GM12878 (cell line): ENCODE measurements around the gene LHFPL4. TPM values are rescaled to one million over a fixed set of nuclear protein-coding genes. Genes with fewer than 3 reads are reported as not detected.

Experiments
- ATAC-seq: fragments of 200-7000 bp; cut with Tn5 transposase; 3 replicates; pipeline ENCODE4 v1.9.1; 2020; ENCODE audit warnings: mild to moderate bottlenecking, moderate library complexity
- BruUV-seq: library from RNA; stranded (reverse); fragments of 400-500 nt; replicated peaks from 2 replicates; lab custom pipeline; 2021; lab: Mats Ljungman, UMichigan
- CTCF ChIA-PET: fragments of 300-600 bp; sonication (Branson Sonifier 250); formaldehyde crosslinking; extraction: SDS; loops from one replicate; lab custom pipeline; 2021; ENCODE audit warnings: inconsistent platforms; lab: Yijun Ruan, JAX
- POLR2A ChIA-PET: fragments of 350-600 bp; formaldehyde crosslinking; extraction: SDS; loops from one replicate; lab custom pipeline; 2021; ENCODE audit warnings: inconsistent platforms; lab: Charles Lee
- RAD21 ChIA-PET: fragments of 300-600 bp; sonication (Branson Sonifier 250); formaldehyde crosslinking; loops from one replicate; lab custom pipeline; 2023; ENCODE audit warnings: antibody characterized with exemption; ENCODE audit not compliant: unreplicated experiment; lab: Charles Lee
- SMC1A ChIA-PET: fragments of 300-600 bp; sonication (Branson Sonifier 250); formaldehyde crosslinking; loops from one replicate; lab custom pipeline; 2023; ENCODE audit not compliant: unreplicated experiment, uncharacterized antibody; lab: Charles Lee
- DNase-seq: peaks from one replicate; pipeline ENCODE4 v3.0.0-alpha.2; 2011; ENCODE audit warnings: low read depth, low spot score
- FAIRE-seq: peaks from 3 replicates; lab custom pipeline; 2011; peaks lifted over from hg19 to GRCh38; lab: Jason Lieb, UNC
- H2AFZ ChIP-seq: 2 replicates; pipeline ENCODE4 v1.6.0; 2011; ENCODE audit warnings: low read depth, low read length, control low read depth; ENCODE audit not compliant: control insufficient read depth
- H3K27ac ChIP-seq: 2 replicates; pipeline ENCODE4 v1.5.1; 2011; ENCODE audit warnings: control low read depth; ENCODE audit not compliant: control insufficient read depth, insufficient read depth
- H3K27me3 ChIP-seq, 2 experiments: replicated peaks in 1 of 2; 2 replicates each; pipeline versions ENCODE4 v1.6.0 to v1.6.1; 2011; ENCODE audit warnings: low read length in 1 of 2; ENCODE audit not compliant: control insufficient read depth in 2 of 2, insufficient read depth in 2 of 2
- H3K36me3 ChIP-seq, 2 experiments: 2 replicates each; pipeline ENCODE4 v1.5.1; 2011; ENCODE audit warnings: low read length in 1 of 2; ENCODE audit not compliant: control insufficient read depth in 2 of 2, insufficient read depth in 2 of 2
- H3K4me1 ChIP-seq: 2 replicates; pipeline ENCODE4 v1.6.1; 2011; ENCODE audit warnings: mild to moderate bottlenecking, low read length, moderate library complexity, mixed read lengths; ENCODE audit not compliant: control insufficient read depth, insufficient read depth
- H3K4me2 ChIP-seq: 2 replicates; pipeline ENCODE4 v1.6.0; 2011; ENCODE audit warnings: control low read depth; ENCODE audit not compliant: control insufficient read depth, insufficient read depth
- H3K4me3 ChIP-seq: fragments of 200-600 bp; sonication (generic); 2 replicates; pipeline ENCODE4 v1.5.1; 2016
- H3K79me2 ChIP-seq: 2 replicates; pipeline ENCODE4 v1.6.0; 2011; ENCODE audit warnings: low read length; ENCODE audit not compliant: control insufficient read depth, insufficient read depth
- H3K9ac ChIP-seq: 2 replicates; pipeline ENCODE4 v1.8.0; 2011; ENCODE audit warnings: low read length, control low read depth, mixed read lengths; ENCODE audit not compliant: control insufficient read depth, insufficient read depth
- H3K9me3 ChIP-seq: replicated peaks from 3 replicates; pipeline ENCODE4 v1.5.1; 2011; ENCODE audit warnings: mild to moderate bottlenecking, low read length; ENCODE audit not compliant: control insufficient read depth, insufficient read depth
- H4K20me1 ChIP-seq: 2 replicates; pipeline ENCODE4 v1.6.0; 2011; ENCODE audit not compliant: control insufficient read depth, insufficient read depth
- CTCF ChIP-seq, 3 experiments: IDR thresholded peaks in 2 of 3; conservative IDR thresholded peaks in 1 of 3; 2 replicates each; pipeline ENCODE4 v1.5.1; 2011; ENCODE audit warnings: low read depth in 3 of 3, low read length in 3 of 3, mild to moderate bottlenecking in 3 of 3, control low read depth in 2 of 3, moderate library complexity in 2 of 3, inconsistent platforms in 1 of 3, mixed read lengths in 1 of 3; ENCODE audit not compliant: control insufficient read depth in 2 of 3, insufficient read depth in 1 of 3; ENCODE audit errors: extremely low read depth in 1 of 3
- KLF5 ChIP-seq: fragments of 450-650 bp; IDR thresholded peaks from 2 replicates; pipeline ENCODE4 v1.6.1; 2014; ENCODE audit warnings: mild to moderate bottlenecking; ENCODE audit not compliant: partially characterized antibody
- MYB ChIP-seq: fragments of 150-350 bp; IDR thresholded peaks from 2 replicates; pipeline ENCODE4 v1.6.1; 2014; ENCODE audit warnings: mild to moderate bottlenecking, low read depth, low read length, borderline replicate concordance
- PKNOX1 ChIP-seq: fragments of 450-650 bp; IDR thresholded peaks from 2 replicates; pipeline ENCODE4 v1.6.1; 2016; ENCODE audit warnings: mild to moderate bottlenecking
- POU2F2 ChIP-seq: IDR thresholded peaks from 3 replicates; pipeline ENCODE4 v1.6.1; 2011; ENCODE audit warnings: low read depth, mild to moderate bottlenecking, low read length, borderline replicate concordance
- RAD21 ChIP-seq: IDR thresholded peaks from 2 replicates; pipeline ENCODE4 v1.6.1; 2011; ENCODE audit warnings: mild to moderate bottlenecking, low read depth, low read length, moderate library complexity; ENCODE audit not compliant: insufficient read depth
- SMC3 ChIP-seq: IDR thresholded peaks from 2 replicates; pipeline ENCODE4 v1.6.1; 2011; ENCODE audit warnings: low read length, improper control_type of control experiment, borderline replicate concordance
- YBX1 ChIP-seq: fragments of 450-650 bp; IDR thresholded peaks from 2 replicates; pipeline ENCODE4 v1.6.1; 2016; ENCODE audit warnings: antibody characterized with exemption
- whole genome bisulfite sequencing: methylation state at CpG from one replicate; pipeline ENCODE4 v1.1.6; 2016; ENCODE audit warnings: low lambda C conversion rate; ENCODE audit not compliant: insufficient replicate concordance, insufficient coverage; ENCODE audit errors: missing lambda C conversion rate; 5-methylcytosine and 5-hydroxymethylcytosine counted together
- in situ Hi-C: fragments of 300-500 bp; cut with MboI; formaldehyde crosslinking; loops from 9 replicates; pipeline ENCODE4 v1.14.3; 2018; ENCODE audit warnings: mixed read lengths
- intact Hi-C: fragments of 100-400 bp; cut with micrococcal nuclease; formaldehyde crosslinking; loops from one replicate; pipeline ENCODE4 v1.14.2; 2022; ENCODE audit not compliant: unreplicated experiment
- polyA plus RNA-seq, 11 experiments: library from polyadenylated mRNA; depleted of rRNA in 4 of 11; unstranded in 6 of 11; stranded (reverse) in 5 of 11; fragments of >200 nt; fragmentation: Nextera tagmentation in 4 of 11; fragmentation: Illumina TruSeq in 1 of 11; extraction: Ambion mirVana in 4 of 11; extraction: Trizol in 1 of 11; gene quantifications; 1 replicate in 1 of 11; 2 replicates in 10 of 11; pipeline versions ENCODE4 v1.2.1 to v1.2.3, GENCODE V29; 2011 to 2016; ENCODE audit warnings: inconsistent platforms in 2 of 11, missing spikeins in 2 of 11, low read depth in 1 of 11
- total RNA-seq, 4 experiments: library from RNA; depleted of rRNA in 3 of 4; stranded (reverse); fragments of >200 nt in 3 of 4; fragmentation: Illumina TruSeq in 1 of 4; extraction: Trizol in 1 of 4; gene quantifications; 2 replicates each; pipeline versions ENCODE4 v1.2.1 to v1.2.3, GENCODE V29; 2013 to 2021

LHFPL4 gene
- total and polyA plus RNA-seq, 10 of the 15 experiments (the other 5 are each of a cell fraction or from before 2014, with no cell fraction given), result 0.05 to 0.15 TPM; not detected in 8

- Histone ChIP-seq H3K27ac (no peak overlapping the region), H3K9me3 (no peaks in the 10 kb centered on the region), H3K79me2 (no peaks in the 10 kb centered on the region), H3K4me3 (no peak overlapping the region), H3K4me2 (no peak overlapping the region), H4K20me1 (no peaks in the 10 kb centered on the region), H3K36me3 (no peaks in the 10 kb centered on the region), H3K27me3 (peaks cover 0 to 1% of the 10 kb centered on the region in 2 experiments; a peak in 3 of 4 replicates), H2AFZ (no peak overlapping the region), H3K9ac (no peak overlapping the region), H3K4me1 (peaks cover 2% of the 10 kb centered on the region; the same call in 1 of the 2 replicates)
- in situ Hi-C loops, result no loop called here
- FAIRE-seq, result no peak
- intact Hi-C loops, result loop anchor here (10.0 kb wide), 1 partner anchor 533 kb away; no protein-coding TSS in a partner anchor
- no peak for TF ChIP-seq YBX1
- TF ChIP-seq KLF5, result no peak
- no peak for TF ChIP-seq MYB
- ATAC-seq, result no peak
- SMC1A ChIA-PET, result interaction anchor here (1.2 kb wide), 1 partner anchor 223 kb away, joined by 3 read pairs; no protein-coding TSS in a partner anchor
- WGBS, result 23% methylated on average over 10 of the region's 14 CpGs
- RAD21 ChIA-PET, result no interaction called here
- DNase-seq, result no peak
- CTCF ChIA-PET, result no interaction called here
- no TSS peak for BruUV-seq
- POLR2A ChIA-PET, result no interaction called here
Measured at GRCh38 chr3:9507586-9508578, 45.7 kb downstream of the LHFPL4 start.

- 2% methylated on average over 4 of the region's 4 CpGs for WGBS
- peak; percentile 76 for ATAC-seq
- ChIA-PET SMC1A (interaction anchor here (0.7 to 3.3 kb wide), 16 partner anchors 11 to 355 kb away, joined by 3 to 13 read pairs (median 4); no protein-coding TSS in a partner anchor), CTCF (interaction anchor here (0.6 to 5.2 kb wide), 44 partner anchors 9 to 1236 kb away, joined by 3 to 45 read pairs (median 4); partner anchors contain the start of genes BRPF1, CRELD1, MTMR14 and SEC13), POLR2A (interaction anchor here (0.5 kb wide), 2 partner anchors 57 to 280 kb away, joined by 4 read pairs; no protein-coding TSS in a partner anchor), RAD21 (interaction anchor here (0.6 to 2.3 kb wide), 16 partner anchors 15 to 834 kb away, joined by 3 to 9 read pairs (median 4); partner anchors contain the start of genes BRPF1 and MTMR14)
- FAIRE-seq, result peak; percentile 74
- Histone ChIP-seq H3K27ac (no peak overlapping the region), H3K4me1 (peaks cover 2% of the 10 kb centered on the region; the same call in 1 of the 2 replicates), H3K4me3 (no peak overlapping the region), H3K9ac (no peak overlapping the region), H3K9me3 (no peaks in the 10 kb centered on the region), H3K4me2 (no peak overlapping the region), H3K79me2 (no peaks in the 10 kb centered on the region), H3K36me3 (no peaks in the 10 kb centered on the region), H2AFZ (no peak overlapping the region), H3K27me3 (peaks cover 1 to 8% of the 10 kb centered on the region in 2 experiments), H4K20me1 (no peaks in the 10 kb centered on the region)
- intact Hi-C loops, result loop anchor here (1.0 to 10.0 kb wide), 3 partner anchors 149 to 528 kb away; no protein-coding TSS in a partner anchor
- DNase-seq, result peak; percentile 21
- no TSS peak for BruUV-seq
- in situ Hi-C loops, result loop anchor here (5.0 kb wide), 1 partner anchor 224 kb away; no protein-coding TSS in a partner anchor
- TF ChIP-seq SMC3 (peak; percentile 68), PKNOX1 (no peak), POU2F2 (peak; percentile 45; the same call in 1 of the 3 replicates), RAD21 (peak; percentile 91), CTCF (IDR thresholded peaks at IDR 0.05 in 2 of 3, conservative IDR thresholded peaks at IDR 0.05 in 1 of 3; ENCODE audit: control insufficient read depth in 2 of 3, extremely low read depth in 1 of 3, insufficient read depth in 1 of 3, low read depth in 3 of 3, low read length in 3 of 3) (peak; percentile 87 to 96 (median 95))
Measured at GRCh38 chr3:9503283-9503682, 50.3 kb downstream of the LHFPL4 start.
